CD4-positive, alpha-beta T cell treated with Interleukin-6 for 4 hours (primary cell): ENCODE measurements around the gene RYR3.
"Not testable (repeated sequence)": the region's sequence is repeated elsewhere in the genome, so short reads cannot be mapped to it uniquely, and the experiment has no call there.

ENCODE experiments used
- DNase-seq: peaks from one replicate; pipeline ENCODE4 v3.0.0-alpha.2; 2020; ENCODE audit warnings: mixed read lengths

The RYR3 gene

DNA sequence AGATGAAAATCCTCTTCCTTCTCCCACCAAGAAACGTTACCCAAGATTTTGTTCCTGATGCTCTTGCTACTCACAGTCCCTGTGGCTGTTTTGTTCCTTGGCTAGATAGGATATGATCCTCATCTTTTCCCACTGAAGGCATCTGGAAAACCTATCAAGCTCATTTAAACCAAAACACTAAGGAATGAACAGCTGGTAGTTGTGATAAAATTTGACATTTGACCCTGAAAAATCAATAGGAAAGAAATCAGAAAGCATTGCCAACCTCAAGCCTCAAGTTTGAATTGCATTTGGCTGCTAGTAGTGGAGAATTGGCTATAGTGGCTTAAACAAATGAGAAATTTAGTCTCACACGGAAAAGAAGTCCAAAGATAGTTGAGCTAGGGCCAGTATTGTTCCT is 486.9 kb downstream of the RYR3 start:
- no peak for DNase-seq

DNA sequence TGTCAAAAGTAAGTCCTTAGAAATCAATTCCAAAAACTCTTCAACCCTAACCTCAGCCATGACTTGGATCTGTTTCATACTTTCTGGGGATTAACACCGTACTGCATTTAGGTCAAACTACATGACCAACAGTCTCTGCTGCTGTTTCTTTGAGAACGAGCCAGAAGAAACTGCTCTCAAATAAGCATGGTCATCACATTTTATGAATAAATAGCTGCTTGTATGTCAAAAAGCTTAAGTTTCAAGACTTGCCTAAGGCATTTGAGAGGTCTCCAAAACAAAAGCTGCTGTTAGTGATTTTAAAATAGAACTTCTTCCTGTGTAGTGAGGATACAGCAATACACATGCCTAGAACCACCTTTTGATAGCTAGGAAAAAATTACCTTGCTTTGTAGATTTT is 491.2 kb downstream of the RYR3 start:
- no peak for DNase-seq

DNA sequence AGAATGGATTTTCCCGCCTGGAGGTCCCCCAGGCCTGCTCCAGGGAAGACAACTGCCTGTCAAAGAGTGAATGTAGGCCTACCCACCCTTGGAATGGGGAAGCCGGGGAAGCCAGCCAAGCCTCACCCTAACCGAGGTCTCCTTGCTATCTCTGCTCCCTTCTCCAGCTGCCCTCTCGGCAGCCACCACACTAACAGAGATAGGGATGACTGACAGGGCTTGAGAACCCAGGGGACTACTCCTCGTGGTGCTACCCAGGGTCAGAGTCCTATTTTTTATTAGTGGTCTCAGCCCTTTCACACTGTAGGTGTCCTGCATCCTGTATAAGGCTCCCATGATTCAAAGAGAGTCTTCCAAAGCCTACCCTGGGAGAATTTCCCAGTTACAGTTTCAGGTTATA is 496.9 kb downstream of the RYR3 start:
- no peak for DNase-seq

DNA sequence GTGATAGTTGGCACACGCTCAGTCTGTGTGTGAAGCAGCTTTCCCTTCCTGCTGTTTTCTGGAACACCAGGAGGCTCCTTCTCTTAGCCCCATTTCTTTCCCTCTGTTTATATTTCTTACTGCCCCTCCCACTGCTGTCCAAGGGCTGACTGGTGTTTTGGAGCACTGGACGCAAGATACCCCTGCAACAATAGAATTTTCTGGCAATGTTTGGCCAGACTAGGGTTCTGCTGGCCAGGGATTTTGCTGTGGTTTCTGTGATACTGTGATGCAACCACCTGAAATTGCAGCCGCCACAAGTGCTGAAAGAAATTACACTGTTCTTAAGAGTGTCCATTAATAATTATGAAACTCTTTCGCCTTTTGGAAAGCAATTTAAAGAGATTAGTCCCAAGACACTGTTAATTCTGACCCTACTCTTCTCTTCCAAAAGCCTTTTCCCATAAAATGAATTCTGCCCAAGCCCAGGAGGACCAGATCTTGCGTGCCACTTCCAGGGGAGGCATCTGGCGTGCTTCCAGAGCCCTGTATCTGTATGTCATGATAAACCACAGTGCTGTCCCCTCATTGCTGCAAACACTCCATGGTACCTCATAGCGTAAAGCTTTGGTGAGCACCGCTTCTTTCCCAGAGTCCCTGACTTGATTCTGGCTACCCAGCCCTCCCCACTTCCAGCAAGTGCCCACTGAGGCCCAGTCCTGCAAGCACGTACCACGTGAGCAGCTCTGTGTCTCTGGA is 498.1 kb downstream of the RYR3 start:
- DNase-seq = no peak

DNA sequence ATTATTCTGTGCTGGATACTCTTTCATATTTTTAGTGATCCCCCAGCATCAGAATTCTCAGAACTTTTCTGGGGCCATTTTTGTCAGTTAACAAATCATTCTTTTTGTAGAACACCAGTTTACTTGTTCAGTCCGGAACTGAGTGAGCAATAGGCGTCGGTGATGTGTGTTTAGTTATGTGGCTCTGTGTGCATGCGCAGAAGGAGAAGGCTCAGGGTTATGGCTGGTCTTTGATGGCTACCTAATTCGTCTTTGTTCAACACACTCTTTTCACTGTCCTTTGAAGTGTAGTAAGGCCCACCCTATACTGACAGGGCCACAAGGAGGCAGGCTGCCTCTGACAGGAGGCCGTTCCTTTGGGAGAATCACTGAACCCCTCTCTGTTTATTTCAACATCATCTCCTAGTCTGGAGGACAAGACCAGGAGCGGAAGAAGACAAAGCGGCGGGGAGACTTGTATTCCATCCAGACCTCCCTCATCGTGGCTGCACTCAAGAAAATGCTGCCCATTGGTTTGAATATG is 499.4 kb downstream of the RYR3 start:
- no peak for DNase-seq

DNA sequence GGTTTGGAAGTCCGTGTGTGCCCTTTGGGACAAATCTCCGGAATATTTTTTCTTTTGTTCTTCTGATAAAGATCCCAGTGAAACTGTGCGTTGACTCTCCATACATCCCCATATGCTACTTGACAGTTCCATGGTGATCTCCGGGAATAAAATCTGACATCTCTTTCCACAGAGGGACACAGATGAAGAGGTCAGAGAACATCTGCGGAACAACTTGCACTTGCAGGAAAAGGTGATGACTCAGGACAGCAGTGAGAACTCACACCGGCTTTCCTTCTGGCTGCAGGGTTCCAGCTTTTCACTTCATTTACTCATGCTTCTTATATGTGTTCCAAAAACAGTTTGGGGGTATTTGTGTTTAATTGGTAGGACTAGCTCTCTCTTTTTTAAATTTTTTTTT is 500.0 kb downstream of the RYR3 start:
- no peak for DNase-seq

DNA sequence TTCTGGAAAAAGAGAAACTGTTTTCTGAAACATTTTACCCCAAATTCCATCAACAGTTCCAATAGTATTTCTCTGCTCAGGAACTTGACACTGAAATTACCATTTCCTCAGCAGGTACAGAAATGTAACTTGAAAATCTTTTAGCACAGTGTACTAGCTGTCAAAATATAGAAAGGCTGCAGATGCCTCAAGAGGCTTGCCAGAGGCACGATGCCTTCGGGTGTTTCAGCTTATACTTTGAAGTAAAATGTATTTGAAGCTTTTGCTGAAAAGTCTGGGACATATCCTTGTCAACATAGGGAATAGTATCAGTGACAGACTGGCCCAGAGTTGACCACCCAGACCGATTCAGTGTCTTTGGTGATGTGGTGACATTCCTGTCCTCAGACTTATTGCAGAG is 503.1 kb downstream of the RYR3 start:
- no peak for DNase-seq

DNA sequence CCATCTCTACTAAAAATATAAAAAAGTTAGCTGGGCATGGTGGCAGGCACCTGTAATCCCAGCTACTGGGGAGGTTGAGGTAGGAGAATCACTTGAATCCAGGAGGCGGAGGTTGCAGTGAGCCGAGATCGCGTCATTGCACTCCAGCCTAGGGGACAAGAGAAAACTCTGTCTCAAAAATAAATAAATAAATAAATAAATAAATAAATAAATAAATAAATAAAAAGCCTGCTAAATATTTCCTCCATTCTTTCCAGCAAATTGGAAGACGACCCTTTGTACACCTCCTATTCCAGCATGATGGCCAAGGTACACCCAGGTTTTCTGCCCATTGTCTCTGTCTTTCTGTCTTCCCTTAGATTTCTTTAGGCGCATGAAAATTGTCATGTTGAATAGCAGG is 508.7 kb downstream of the RYR3 start:
- DNase-seq = not testable (repeated sequence)

DNA sequence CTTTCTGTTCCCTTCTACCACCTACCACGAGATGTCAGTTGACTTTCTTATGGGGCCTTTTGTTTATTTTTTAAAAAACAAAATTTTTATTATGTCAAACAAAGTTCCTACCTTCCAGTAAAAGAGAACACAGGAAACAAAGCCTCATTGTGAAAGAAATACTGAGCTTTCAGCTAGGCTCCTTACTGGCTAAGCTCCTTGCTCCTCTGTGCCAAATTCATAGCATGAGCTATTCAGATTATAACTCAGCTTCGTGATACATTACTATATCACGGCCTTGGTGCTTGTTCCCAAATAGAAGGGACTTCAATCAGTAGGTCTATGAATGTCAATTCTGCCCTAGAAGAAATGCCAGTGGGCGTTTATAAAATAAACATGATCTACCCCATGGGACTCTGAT is 511.7 kb downstream of the RYR3 start:
- DNase-seq = no peak

DNA sequence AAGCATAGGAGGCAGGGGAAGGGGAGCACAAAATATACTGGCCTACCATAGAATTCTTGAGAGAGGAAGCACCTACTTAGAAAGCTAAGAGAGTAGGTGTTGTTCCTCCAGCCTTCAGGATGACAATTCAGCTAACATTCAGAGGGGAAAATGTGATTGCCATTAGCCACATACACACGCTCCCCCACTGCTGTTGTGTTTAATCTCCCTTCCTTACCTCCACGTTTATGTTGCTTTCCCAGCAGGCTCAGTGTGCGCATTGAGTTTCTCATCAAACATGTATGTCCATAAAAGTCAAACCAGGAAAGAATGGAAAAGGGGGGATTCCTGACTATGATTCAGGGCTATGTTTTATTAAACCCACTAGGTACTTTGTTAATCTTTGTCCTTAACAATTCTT is 512.4 kb downstream of the RYR3 start:
- DNase-seq = no peak

DNA sequence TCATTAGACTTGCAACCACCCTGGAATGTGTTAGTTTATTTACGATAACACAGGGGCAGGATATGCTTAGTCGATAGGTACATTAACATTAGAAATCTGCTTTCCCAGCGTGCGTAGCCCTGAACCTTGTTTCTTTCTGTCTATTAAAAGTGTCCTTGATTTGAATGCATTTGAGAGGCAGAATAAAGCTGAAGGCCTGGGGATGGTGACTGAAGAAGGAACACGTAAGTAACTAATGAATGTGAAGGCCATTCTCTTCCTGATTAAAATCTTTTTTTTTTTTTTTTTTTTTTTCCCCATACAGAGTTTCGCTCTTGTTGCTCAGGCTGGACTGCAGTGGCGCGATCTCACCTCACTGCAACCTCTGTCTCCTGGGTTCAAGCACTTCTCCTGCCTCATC is 514.7 kb downstream of the RYR3 start:
- no peak for DNase-seq

DNA sequence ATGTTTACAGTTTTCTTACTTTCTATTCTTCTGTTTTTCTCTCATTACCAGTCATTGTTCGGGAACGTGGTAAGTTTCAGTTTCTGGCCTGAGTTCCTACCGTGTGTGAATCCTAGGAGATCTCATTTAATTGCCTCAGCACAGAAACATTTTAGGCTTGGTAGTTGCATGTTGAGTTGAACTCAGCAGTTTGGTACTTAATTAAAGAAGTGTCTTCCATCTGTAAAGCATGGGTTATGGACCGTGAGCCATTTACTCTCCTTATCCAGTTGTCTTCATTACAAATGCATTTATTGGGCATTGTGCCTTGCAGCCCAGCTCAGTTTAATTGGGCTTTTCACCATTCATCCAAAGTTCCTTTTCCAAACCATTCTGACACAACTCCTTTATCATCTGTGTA is 515.4 kb downstream of the RYR3 start:
- no peak for DNase-seq

DNA sequence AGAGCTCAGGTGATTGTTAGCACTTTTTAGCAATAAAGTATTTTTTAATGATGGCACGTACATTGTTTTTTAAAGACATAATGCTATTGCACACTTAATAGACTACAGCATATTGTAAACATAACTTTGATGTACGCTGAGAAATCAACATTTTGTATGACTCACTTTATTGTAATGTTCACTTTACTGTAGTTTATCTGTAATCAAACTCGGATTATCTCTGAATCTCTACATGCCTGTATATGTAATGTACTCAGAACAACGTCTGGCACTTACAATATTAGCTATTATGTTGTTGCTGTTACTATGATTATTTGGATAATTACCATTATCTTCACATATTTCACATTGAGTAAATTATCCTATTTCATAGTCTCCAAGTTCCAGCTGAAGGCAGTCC is 519.6 kb downstream of the RYR3 start:
- no peak for DNase-seq

DNA sequence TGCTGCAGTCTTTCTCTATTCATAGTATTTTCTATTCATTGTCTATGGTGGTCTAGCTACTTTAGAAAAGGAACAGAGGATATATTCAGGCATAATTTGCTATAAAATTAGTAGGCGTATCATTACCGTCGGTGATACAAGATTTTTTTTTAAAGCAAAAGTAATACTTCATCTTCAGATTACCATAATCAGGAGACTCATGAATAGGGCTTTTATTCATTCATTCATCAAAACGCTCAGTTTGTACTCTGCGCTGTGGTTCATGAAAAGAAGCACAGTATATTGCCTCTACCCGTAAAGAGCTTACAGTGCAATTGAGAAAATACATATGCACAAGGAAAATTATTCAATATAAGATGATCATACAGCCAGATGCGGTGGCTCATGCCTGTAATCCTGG is 520.9 kb downstream of the RYR3 start:
- no peak for DNase-seq

DNA sequence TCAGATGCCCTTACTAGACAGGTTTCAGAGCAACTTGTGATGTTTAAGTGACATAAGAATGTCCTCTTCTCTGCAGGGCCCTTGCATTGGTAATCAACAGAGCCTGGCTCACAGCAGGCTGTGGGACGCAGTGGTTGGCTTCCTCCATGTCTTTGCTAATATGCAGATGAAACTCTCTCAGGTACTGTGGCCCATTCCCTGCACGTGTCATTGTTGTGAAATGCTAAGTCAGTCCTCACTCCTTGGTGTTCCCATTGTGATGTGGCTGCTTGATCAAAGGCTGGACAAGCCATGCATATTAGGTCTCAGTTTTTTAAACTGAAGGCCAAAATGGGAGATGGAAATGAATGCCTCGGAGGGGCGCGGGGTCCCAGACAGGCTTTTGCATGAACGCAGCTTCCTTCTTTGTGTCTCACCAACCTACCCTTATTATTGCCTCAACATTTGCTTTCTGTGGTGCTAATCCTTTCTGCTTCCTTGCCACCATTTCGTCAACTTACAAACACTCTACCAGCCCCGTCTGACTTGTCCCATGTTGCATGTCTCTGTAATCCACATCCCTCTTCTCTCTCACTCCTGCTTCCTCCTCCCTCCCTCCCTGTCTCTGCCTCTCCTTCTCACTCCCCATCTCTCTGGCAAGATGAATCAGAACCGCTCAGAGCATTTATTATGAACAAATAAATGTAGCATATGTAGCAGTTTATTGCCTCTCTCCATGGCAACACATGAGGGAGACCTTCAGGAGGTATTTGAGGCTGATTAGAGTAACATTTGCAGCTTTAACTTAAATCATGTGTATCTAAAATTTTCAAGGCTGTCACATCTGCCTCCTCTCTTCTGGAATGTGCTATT is 524.4 kb downstream of the RYR3 start:
- no peak for DNase-seq

DNA sequence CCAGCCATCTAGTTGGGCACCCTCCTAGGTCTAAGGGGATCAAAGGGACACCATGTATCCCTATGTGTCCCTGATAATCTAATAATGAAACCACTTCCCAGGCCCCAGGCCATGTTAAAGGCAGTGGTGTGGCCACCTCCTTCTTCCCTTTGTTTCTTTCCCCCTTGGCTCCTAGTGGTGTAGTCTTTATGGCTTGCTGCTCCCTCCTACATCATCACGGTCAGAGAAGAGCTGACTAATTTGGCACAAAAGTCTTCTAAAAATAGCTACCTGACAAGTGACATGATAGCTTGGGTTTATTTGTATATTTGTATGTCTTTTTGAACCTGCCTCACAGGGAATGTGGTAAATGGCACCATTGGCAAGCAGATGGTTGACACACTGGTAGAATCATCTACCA is 526.5 kb downstream of the RYR3 start:
- no peak for DNase-seq

DNA sequence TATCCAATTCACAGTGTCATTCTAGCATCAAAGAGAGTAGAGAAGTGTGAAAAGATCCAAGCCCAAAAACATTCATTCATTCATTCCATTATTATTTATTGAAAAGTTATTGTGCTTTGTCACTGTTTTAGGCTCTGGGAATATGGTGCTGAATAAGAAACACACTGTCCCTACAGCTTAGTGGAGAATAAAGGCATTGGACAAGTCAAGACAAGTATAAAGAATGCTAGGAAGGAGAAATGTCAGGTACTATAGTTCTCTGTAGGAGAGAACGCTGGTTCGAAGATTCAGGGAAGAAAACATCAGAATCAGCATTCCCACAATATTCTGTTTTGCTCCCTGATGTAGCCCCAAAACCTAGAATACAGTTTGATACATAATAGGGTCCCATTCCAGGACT is 528.8 kb downstream of the RYR3 start:
- DNase-seq = no peak

DNA sequence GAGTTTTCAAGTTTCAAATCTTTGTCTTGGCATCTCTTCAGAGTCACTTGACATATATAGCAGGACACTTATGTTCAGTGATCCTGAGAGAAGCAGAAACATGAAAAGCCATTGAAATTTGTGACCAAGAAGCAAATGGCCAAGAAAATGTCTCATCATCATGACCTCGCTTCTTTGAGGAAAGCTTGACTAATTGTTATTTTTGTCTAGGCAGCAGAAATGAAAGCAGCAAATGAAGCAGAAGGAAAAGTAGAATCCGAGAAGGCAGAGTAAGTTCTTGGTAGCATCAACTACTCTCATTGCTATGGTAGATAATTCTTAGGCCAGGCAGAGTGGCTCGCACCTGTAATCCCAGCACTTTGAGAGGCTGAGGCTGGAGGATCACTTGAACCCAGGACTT is 529.8 kb downstream of the RYR3 start:
- no peak for DNase-seq

DNA sequence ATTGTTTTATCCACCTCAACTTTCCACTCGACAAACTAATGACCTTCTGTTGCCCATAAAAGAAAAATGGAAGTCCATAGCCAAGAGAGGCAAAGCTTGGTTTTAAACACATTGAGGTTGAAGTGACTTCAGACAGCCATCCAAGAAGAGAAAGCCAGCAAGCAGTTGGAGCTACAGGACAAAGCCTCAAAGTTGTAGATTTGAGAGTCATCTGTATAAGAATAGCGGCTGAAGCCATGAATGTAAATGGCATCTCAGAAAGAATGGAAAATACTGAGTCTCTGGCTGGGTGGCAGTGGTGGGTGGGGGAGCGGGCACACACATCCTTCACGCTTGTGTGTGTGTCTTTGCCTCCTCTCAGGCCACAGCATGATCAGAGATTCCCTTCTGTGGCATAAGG is 533.4 kb downstream of the RYR3 start:
- DNase-seq = no peak

DNA sequence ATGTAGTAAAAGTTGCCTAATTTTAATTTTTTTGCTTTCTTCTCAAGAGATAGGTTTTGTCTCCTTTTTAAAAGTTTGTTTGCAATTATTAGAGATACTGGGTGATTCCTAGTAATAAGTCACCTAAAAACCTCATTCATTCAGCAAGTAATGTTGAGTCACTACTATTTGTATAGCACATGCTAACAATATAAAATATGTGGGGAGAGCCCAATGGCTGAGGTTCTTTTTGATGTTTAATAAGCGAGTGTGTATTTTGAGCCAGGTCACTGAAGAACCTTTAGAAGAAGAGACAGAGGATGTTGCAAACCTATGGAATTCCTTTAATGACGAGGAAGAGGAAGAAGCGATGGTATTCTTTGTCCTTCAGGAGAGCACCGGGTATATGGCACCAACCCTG is 533.8 kb downstream of the RYR3 start:
- DNase-seq = no peak

DNA sequence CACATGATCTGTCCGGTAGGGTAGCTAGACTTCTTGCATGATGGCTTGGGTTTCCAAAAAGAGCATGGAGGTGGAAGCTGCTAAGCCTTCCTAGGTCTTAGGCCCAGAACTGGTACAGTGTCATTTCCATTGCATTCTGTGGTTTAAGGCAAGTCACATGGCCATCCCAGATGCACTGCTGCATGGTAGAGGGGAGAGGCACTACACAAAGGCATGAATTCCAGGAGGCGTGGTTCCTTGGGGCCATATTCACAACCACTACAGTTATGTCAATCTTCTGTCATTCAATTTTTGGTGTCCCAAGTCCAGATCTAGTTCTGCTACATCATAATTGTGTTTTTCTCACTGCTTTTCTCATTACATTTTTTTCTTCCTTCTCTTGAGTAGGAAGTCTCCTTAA is 535.4 kb downstream of the RYR3 start:
- DNase-seq = no peak

DNA sequence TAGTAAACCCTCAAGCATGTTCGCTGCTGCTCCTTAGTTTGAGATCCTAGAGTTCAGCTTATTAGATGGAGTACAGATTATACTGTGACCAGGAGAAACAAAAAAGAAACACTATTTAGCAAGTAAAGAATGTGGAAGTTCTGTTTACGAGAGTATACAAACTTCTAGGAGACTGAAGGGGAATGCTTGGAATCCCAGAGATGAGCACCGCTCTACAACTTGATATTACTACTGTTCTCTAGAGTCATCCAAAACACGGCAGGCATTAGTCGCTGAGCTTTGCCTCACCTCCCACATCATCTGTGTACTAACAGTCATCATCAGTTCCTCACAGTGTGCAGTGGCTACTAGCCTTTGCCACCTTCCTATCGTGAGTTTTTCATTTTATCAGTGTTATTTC is 536.1 kb downstream of the RYR3 start:
- no peak for DNase-seq

DNA sequence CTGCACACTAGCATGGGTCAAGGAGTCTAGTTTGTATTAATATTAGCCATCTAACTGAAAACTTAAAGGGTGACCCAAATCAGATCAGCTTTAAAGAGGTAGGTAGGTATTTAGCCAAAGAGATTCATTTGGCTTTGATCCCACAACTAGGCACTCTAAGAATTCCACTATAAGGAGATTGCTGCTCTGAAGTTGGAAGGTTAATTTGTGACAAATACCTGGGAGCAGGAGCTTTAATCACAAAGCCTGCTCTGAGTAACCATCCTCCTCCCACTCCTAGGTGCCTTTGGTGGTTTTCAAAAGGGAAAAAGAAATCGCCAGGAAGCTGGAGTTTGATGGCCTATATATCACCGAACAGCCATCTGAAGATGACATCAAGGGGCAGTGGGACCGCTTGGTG is 537.2 kb downstream of the RYR3 start:
- DNase-seq = no peak

DNA sequence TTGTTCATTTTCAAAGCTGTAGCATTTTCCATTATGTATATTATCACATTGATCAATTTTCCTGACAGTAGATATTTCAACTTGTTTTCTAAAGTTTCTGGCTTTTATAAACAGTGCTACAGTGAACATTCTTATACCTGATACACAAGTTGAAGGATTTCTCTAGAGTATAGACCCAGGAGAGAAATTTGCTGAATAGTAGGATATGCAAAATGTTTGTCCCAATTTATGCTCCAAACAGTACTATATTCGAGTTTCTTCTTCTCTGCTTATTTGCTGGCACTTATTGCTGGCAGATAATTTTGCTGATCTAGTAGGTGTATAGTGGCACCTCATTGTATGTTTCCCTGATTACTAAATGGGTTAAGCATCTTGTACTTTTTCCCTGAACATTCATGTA is 540.3 kb downstream of the RYR3 start:
- DNase-seq = no peak
